Fibroblast of skin of right quadriceps (primary cell): ENCODE data around the gene FGGY.
"Not testable (repeated sequence)": the region's sequence is repeated elsewhere in the genome, so short reads cannot be mapped to it uniquely, and the experiment has no call there.

ENCODE experiments used
- DNase-seq: peaks from one replicate; pipeline ENCODE4 v3.0.0-alpha.2; 2013

Gene FGGY

DNA sequence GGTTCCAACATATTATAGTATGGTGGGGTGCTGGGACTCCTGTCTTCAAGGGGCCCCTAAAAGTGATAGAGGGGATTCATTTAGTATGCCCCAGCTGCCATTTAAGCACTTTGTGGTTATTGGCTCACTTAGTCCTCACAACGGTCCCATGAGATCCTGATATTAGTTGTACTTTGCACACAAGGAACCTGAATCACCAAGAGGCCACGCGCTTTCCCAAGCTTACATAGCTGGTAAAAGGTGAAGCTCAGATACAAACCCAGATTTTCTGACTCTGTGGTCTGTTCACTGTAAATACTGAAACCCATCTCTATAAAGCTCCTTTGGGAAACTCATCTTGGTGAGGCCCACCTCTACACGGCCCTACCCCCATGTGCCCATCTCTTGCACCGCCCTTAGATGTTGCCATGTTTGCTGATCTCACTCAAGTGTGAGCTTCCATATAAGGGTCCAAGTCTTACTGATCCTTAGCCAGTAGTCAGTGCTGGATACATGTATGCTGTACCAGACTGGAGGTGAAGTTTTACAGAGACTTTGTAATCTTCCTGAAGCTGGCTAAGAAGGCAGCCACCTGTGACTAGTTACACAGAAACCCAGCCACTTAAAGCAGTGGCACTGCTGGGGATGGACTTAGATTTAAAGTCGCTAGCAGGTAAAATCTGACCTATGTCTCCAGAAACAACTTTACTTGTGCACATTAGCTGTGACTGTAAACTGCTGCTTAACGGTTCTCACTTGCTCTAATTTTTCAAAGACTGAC is 393.5 kb downstream of the FGGY start:
- no peak for DNase-seq

DNA sequence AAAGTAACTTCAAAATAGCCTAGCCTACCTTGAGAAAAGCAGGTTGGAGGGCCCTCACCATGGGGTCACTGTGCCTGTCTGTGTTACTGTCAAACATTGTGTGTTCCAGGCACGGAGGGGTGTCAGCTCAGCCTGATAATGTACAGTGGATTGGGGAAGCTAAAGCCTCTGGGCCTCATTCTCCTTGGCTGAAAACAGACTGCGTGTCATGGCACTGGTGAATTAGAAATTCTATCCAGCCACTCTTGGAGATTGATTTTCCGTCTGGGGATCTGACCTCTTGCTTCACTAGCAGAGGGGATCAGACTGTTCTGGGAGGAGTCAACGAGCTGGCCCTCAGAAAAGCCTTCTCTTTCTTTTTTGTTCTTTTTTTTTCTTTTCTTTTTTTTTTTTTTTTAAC is 394.4 kb downstream of the FGGY start:
- DNase-seq: no peak

DNA sequence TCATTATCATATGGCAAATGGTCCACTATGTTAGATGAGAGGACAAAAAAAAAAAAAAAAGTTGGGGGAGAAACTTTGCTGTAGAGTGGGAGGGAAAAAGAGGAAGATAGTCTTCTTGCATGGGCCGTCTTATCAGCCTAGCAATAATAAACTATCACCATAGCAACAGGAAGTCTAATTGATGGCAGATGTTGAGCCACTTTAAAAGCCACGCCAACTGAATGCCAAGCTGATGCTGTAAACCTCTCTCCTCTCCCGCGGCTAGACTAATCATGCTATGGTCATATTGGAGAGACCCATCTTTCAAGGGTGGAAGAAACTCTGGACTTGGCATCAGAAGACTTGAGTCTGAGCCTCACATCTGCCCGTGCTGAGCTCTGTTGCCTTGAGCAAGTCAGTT is 395.7 kb downstream of the FGGY start:
- DNase-seq: peak; percentile 97

DNA sequence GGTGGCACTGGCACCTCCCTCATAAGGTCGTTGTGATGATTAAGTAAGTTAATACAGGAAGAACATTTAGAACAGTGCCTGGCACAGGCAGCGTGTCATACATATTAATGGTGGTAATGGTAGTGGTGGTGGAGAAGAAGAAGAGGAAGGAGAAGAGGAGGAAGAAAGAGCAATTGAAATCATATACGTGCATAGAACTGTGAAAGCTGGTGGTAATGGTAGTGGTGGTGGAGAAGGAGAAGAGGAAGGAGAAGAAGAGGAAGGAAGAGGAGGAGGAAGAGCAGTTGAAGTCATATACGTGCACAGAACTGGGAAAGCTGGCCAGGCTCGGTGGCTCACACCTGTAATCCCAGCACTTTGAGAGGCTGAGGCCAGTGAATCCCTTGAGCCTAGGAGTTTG is 396.5 kb downstream of the FGGY start:
- DNase-seq: no peak

DNA sequence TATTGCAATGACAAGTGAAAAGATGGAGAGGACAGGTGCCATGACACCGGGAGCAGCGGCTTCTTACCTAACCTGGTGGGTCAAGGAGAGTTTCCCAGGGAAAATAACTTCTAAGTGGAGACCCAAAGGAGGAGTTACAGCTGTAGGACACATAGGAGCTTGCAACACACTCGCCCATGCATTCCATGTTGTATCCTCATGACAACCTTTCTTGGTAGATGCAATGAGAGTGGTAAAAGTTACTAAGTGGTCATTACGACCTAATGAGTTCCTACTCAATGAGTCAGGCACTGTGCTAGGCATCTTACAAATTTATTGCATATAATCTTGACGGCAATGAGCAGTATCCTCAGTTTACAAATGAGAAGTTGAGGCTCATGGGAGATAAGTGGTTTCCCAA is 398.4 kb downstream of the FGGY start:
- DNase-seq: peak; percentile 58

DNA sequence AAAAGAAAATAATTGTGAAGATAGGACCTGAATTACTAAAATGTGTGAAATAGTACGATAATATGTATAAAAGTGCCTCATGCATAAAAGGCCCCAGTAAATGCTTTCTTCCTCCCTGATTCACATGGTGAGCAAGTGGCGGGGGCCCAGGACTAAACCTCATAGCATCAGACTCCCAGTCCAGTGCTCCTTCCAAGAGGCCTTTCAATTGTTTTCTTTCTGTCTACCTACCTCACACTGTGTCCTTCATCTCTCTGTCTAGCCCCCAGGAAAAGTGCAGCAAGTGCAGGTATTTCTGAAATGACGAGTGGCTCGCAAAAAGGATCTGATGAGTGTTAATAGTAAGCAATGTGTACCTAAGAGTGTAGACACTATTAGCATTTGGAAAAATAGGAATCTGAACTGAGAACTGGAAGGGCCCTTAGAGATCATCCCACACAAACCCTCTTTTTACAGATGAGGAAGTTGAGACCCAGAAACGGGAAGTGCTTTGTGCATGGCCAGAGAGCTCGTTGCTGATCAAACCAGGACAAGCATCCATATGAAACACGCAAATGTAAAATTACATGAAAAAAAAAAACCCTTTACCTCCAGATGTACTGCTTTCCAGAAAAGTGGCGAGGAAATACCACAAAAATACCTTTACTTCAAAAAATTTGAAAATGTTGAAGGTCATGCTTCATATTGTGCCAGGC is 399.7 kb downstream of the FGGY start:
- DNase-seq: no peak

DNA sequence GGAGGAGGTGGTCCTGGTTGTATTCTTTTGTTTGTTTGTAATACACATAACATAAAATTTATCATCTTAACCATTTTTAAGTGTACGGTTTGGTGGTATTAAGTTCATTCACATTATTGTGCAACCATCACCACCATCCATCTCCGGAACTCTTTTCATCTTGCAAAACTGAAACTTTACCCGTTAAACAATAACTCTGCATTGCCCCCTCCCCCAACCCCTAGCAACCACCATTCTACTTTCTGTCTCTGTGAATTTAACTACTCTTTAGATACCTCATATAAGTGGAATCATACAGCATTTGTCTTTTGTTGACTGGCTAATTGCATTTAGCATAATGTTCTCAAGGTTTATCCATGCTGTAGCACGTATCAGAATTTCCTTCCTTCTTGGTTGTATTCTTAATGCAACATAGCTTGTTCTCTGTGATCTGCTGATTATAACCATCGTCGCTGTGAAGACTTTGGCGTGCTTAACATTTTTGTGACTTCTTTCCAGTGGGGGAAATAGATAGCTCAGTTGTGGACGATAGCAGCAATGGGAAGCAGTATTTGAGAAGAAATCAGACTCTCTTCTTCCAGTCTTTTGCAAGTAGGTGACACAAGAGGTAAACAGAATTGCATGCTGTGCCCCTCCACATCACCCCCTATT is 400.4 kb downstream of the FGGY start:
- peak; percentile 39 for DNase-seq

DNA sequence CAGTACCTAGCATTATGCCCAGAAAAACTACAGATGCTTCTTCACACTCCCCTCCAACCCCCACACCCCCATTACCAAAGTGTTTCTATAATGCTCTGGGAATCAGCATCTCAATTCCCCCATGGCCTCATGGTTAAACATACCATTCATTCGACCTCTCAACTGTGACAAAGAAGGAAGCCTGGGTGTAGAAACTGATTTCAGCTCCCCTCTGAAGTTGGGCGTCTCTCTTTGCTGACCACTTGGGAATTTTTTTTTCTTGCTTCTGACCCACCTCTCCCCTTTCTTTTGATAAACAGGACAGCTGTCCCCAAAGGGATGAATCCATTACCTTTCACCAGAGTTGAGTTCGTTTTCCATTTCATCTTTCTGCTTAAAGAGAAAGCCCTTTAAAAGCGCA is 401.5 kb downstream of the FGGY start:
- no peak for DNase-seq

DNA sequence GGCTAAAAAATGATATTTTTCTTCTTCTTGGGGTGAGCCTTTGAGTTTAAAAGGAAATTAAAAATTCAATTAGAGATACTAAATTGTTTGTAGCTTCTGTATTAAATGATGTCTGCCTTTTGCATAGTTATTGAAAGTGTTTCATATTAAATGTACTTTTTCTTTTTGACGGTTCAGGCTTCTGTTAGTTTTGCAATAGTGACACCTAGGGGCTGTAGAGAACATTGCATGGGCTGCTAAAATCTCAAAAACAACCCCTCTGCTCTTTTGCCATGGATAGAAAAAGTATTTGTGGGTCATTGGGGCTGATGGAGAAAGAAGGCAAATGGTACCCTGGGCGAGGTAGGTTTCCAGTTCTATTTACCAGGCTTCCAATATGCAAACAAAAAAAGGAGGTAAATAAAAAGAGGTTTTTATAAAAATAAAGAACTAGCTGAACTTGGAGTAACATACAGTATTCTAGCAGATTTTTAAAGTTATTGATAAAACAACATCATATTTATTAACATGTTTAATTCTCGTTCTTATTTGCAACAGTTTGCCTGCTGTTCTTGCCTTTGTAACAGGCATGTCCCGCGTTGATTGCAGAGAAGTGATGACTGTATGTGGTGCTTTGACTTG is 402.4 kb downstream of the FGGY start:
- DNase-seq: peak; percentile 56

DNA sequence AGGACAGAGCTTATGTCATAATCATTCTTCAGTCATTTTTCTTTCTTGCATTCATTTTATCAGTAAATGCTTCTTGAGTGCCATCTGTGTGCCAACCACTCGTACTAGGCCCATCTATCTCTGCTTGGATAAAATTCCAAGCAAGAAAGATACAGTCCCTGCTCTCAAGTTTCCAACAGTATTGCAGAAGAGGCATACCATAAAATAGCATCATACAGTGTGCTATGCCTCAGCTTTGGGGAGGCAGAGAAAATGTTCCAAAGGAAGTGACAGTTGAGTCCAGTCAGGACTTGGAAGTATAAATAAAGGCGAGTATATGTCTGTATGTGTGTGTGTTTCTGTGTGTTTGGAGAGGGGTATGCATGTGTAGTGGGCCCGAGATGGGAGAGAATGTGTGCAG is 404.5 kb downstream of the FGGY start:
- DNase-seq: peak; percentile 38

DNA sequence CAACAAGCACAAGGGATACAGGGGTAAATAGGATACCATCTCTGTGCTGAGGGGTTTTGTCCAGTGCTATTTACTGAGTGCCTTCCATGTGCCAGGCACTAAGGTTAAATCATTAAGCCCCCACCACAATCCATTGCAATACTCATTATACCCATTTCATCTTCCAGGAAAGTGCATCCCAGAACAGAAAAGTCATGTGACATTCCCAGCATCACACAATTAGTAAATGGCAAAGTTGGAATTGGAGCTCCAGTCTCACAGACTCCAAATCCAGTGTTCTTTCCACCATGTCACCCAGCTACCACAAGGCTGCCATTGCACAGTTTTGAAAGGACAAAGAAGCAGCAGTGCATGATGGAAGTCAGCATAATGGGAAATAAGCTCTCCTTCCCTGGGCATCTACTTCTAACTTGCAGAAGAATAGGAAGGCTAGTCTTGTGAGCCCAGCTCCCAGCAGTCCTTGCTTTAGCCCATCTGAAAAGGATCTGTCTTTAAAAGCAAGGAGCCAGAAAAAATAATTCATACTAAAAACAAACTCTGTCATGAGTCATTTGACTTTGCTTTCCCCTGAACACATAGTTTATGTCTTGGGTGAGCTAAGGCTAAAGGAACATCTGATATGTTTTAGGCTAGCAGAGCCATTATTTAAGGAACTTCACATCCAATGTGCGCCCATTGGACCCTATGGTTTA is 406.5 kb downstream of the FGGY start:
- DNase-seq: peak; percentile 83

DNA sequence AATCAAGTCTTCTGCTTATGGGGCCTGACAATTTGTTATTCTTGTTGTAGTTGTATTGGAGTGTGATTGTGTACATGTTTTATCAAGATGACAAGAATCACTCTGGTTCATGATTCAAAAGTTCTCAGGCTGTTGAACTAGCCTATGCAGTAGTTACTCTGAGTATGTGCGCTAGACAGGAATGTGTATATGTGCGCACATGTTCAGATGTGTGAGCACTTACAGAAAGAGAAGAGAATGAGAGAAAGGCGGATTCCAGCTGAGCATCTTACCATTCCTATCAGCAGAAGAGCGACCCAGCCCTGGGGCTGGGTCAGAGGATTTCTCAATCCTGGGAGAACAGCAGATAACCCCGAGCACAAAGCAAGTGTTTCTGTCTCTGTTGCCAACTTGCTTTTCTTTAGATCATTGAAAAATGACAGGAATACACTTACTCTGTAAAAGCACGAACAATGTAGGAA is 407.1 kb downstream of the FGGY start:
- no peak for DNase-seq

DNA sequence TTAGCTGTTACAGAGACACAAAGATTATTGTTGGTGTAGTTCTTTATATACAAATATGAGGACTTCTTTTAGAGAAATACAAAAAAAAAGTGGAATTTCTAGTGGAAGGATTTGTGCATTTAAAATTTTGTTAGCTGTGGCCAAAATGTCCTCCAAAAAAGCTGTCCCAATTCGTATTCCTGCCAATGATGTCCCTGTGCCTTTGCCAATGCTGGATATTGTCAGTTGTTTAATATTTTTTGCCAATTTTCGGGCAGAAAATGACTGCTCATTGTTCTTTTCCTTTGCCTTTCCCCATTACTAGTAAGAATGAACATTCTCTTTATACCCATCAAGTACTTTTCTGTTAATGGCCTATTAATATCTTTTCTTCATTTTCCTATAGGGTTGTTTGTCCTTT is 407.8 kb downstream of the FGGY start:
- DNase-seq: no peak

DNA sequence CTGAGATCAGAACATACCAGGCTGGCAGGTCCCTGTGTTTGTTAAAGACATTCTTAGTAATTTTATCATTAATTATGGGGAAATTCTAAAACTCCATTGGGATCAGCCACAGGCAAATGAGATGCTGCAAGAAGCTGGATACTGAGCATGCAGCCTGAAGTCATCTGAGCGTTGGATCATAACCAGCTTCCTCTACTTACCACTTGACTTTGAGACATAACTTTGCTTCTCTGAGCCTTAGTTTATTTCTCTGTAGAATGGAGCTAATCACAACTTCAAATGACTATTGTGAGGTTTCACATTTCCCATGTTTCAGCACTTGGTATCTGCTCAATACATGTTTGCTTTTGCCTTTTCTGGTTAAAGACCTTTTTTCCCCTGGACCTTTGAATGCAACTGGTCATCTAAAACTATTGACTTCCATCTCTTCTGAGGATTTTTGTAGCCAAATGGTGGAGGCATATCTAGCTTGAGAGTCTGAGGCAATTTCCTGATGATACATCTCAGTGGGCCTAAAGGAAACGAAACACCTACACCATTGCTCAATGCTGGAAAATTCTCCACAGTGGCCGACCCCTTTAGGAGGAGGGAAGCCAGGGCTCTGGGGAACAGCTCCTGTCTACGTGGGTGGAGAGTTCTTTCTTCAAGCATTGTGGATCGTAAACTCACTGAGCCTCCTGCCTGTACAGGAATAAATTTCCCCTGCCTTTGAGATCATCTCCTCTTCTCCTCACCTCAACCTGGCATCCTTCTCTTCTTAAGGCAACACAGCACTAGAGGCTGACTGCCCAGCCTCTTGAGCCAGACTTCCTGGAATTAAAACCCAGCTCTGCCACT is 408.8 kb downstream of the FGGY start:
- peak; percentile 86 for DNase-seq

DNA sequence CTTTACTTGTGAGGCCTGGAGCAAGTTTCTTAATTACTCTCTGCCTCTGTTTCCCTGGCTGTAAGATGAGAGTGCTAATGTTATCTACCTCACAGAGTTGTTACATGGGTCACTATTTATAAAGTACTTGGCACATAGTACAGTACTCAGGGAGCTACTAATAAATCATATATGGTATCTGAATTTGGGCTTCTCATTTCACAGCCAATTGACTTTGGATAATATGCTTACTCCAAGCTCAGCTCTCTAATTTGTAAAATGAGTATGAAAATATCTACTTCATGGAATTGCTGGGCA is 409.4 kb downstream of the FGGY start:
- DNase-seq: no peak

DNA sequence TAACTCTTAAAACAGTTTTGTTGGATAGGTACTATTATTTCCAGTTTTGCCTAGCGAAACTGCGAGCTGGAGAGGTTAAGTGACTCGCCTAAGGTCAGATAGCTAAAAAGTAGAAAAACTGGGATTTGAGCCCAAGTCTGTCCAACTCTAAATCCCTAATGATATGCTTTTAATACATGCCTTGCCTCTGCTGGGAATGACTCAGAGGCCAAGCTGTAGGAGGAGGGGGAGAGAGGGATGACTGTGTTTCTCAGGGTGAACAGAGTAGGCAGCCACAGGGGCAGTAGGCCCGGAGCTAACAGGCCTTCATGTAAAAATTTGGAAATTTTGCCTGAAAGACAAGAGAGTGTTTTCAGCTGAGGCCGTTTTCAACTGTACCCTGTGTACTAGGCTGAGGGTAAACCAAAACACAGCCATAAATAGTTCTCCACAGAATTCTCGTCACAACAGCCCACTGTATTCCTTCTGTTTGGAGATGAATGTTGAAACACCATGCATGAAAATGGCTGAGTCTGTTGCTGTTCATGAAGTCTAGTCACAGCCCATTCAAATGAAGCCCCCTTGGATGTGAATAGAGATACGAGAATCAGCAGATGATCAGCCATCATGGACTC is 410.4 kb downstream of the FGGY start:
- DNase-seq: peak; percentile 97

DNA sequence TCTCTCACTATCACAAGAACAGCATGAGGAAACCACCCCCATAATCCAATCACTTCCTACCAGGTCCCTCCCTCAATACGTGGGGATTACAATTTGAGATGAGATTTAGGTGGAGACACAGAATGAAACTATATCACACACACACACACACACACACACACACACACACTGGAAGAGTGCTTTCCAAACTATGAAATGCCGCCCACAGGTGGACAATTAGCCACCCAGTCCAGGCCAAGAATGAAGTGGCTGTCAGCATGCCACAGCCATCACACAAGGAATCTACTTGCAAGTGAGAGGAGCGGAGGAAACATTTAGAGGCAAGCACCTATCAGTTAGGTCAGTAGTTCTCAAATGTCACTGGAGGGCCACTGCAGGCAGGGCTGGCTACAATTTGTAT is 412.4 kb downstream of the FGGY start:
- no peak for DNase-seq

DNA sequence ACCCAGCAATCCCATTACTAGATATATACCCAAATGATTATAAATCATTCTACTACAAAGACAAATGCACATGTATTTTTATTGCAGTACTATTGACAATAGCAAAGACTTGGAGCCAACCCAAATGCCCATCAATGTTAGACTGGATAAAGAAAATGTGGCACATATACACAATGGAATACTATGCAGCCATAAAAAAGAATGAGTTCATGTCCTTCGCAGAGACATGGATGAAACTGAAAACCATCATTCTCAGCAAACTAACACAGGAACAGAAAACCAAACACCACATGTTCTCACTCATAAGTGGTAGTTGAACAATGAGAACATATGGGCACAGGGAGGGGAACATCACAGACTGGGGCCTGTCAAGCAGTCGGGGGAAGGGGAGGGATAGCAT is 414.0 kb downstream of the FGGY start:
- DNase-seq: not testable (repeated sequence)

DNA sequence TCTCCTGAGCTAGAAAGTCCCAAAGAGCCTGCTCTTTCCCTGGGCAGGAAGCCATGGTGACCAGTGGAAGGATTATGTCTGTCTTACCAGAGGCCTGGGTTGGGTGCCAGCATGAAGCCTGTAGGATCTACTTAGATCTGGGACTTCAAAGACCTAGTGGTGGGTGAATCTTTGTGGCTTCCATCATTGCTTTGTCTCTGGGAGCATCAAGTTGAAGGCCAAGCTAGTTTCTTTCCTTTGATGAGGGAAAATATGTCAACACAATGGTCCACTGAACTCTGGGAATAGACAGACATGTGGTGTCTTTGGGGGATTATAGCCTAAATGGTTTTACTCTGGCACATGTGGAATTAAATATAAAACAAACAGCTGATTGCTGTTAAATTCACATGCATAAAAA is 417.3 kb downstream of the FGGY start:
- DNase-seq: no peak

DNA sequence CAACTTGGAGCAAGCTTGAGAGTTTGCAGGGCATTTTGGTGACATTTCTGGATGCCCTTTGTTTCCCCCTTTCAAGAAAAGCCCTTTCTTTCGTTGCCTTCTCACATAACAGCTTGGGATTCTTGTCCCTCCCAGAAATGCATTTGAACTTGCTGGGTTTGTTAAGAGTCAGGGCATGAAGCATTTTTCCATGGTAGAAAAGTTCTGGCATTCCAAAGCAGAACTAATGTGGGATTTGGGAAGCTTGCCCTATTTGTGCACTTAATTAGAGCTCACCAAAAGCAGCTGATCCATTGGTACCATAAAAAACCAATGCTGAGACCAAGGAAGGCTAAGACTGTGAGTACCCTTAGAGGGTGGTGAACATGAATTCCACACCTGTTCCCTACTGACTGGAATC is 418.1 kb downstream of the FGGY start:
- no peak for DNase-seq

DNA sequence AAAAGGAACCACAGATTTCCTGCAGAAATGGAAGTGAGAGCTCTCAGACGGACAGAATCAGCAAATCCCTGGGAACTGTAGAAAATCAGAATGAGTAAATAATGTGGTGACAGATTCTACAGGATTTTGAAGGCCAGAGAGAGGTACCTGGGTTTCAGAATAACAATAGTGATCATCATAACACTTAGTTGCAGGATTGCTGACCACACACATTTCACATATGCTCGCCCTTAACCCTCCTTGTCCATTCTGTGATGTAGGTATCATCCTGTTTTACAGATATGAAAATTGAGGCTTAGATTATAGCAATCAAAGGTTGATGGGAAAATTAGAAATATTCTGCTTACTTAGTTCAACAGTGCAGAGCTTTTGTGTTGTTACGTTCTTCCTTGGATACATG is 419.9 kb downstream of the FGGY start:
- no peak for DNase-seq
